Inferior parietal cortex (tissue), 1 donor: Measurements from ENCODE around the gene SLC29A2.
"Not testable (repeated sequence)": the region's sequence is repeated elsewhere in the genome, so short reads cannot be mapped to it uniquely, and the experiment has no call there.

Experiments
- DNase-seq: peaks from one replicate; pipeline ENCODE4 v3.0.0-alpha.2; 2016; ENCODE audit errors: extremely low spot score

Gene SLC29A2

GRCh38 chr11:66333896-66334604, 37.5 kb downstream of the SLC29A2 start:
- no peak for DNase-seq

GRCh38 chr11:66333220-66333877, 38.2 kb downstream of the SLC29A2 start:
- DNase-seq = no peak

- DNase-seq = no peak
Observed at GRCh38 chr11:66332371-66333219, 39.0 kb downstream of the SLC29A2 start.

GRCh38 chr11:66331542-66332370, 39.8 kb downstream of the SLC29A2 start:
- no peak for DNase-seq

GRCh38 chr11:66330931-66331330, 40.6 kb downstream of the SLC29A2 start:
- DNase-seq = no peak

- DNase-seq = no peak
Observed at GRCh38 chr11:66329165-66329673, 42.3 kb downstream of the SLC29A2 start.

GRCh38 chr11:66328302-66329144, 43.0 kb downstream of the SLC29A2 start:
- DNase-seq = peak; percentile 83

- DNase-seq = no peak
Observed at GRCh38 chr11:66328031-66328301, 43.6 kb downstream of the SLC29A2 start.

- no peak for DNase-seq
Observed at GRCh38 chr11:66327171-66328030, 44.2 kb downstream of the SLC29A2 start.

GRCh38 chr11:66326261-66327111, 45.1 kb downstream of the SLC29A2 start:
- no peak for DNase-seq

GRCh38 chr11:66325263-66325671, 46.3 kb downstream of the SLC29A2 start:
- DNase-seq = no peak

- no peak for DNase-seq
Observed at GRCh38 chr11:66324664-66325063, 46.9 kb downstream of the SLC29A2 start.

GRCh38 chr11:66323684-66324083, 47.9 kb downstream of the SLC29A2 start:
- DNase-seq = no peak

GRCh38 chr11:66322732-66323427, 48.7 kb downstream of the SLC29A2 start:
- DNase-seq = no peak

GRCh38 chr11:66321606-66322005, 50.0 kb downstream of the SLC29A2 start:
- DNase-seq = no peak

GRCh38 chr11:66320748-66321147, 50.8 kb downstream of the SLC29A2 start:
- DNase-seq = not testable (repeated sequence)

GRCh38 chr11:66320289-66320688, 51.3 kb downstream of the SLC29A2 start:
- not testable (repeated sequence) for DNase-seq

- DNase-seq = no peak
Observed at GRCh38 chr11:66318600-66318970, 53.0 kb downstream of the SLC29A2 start.
